HG02981 (cell line): Measurements from ENCODE around the gene PRCD.
"Not testable (repeated sequence)": the region's sequence is repeated elsewhere in the genome, so short reads cannot be mapped to it uniquely, and the experiment has no call there.

Experiments used
- ATAC-seq: cut with Tn5 transposase; IDR thresholded peaks from one replicate; pipeline ENCODE4 v1.9.1; 2021; ENCODE audit warnings: mild to moderate bottlenecking, moderate library complexity; ENCODE audit not compliant: unreplicated experiment

The PRCD gene

GRCh38 chr17:76502341-76503211 is 37.3 kb upstream of the PRCD start:
- ATAC-seq: no peak

DNA sequence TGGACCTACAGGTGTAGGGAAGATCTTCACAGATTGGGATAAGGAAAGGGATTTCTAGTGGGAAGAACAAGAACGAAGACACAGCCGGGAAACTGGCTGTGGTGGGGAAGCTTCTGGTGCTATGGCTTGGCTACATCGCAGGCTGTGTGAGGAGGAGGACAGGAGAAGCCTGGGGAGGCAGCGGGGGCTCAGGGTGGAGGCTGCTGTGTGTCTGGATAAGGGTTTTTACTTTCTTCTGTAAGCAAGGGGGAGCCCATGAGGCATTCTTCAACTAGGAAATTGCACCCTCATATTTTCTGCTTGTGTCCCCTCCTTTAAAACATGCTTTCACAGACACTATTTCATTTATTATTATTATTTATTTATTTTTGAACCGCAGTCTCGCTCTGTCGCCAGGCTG is 35.7 kb upstream of the PRCD start:
- ATAC-seq: no peak

GRCh38 chr17:76506408-76507345 is 33.2 kb upstream of the PRCD start:
- ATAC-seq: peak; percentile 46

GRCh38 chr17:76508472-76509063 is 31.3 kb upstream of the PRCD start:
- not testable (repeated sequence) for ATAC-seq

- ATAC-seq: no peak
Observed at GRCh38 chr17:76510831-76511244, 29.0 kb upstream of the PRCD start.

DNA sequence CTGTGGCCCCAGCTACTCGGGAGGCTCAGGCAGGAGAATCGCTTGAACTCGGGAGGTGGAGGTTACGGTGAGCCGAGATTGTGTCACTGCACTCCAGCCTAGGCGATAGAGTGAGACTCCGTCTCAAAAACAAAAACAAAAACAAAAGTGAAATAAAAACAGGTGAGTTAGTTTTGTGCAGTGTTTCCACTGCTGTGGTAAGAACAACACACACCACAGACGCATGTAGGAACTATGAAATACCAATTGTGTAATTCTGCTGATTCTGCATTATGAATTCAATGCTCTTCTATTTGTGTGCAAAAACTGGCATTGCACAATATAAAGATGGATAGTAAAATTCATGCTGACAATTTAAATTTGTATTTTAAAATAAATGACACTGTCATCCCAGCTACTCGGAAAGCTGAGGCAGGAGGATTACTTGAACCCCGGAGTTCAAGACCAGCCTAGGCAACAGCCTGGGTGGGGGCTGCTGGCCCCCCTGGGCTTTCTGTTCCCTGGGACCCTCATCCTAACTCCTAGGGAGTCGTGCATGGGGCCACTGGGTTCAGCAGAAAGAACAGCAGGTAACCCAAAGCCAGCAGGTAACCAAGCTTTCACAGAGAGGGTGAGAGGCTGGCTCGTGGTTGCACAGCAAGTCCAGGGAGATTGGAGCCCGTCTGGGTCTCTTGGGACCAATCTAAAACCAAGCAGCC is 28.0 kb upstream of the PRCD start:
- ATAC-seq: no peak

DNA sequence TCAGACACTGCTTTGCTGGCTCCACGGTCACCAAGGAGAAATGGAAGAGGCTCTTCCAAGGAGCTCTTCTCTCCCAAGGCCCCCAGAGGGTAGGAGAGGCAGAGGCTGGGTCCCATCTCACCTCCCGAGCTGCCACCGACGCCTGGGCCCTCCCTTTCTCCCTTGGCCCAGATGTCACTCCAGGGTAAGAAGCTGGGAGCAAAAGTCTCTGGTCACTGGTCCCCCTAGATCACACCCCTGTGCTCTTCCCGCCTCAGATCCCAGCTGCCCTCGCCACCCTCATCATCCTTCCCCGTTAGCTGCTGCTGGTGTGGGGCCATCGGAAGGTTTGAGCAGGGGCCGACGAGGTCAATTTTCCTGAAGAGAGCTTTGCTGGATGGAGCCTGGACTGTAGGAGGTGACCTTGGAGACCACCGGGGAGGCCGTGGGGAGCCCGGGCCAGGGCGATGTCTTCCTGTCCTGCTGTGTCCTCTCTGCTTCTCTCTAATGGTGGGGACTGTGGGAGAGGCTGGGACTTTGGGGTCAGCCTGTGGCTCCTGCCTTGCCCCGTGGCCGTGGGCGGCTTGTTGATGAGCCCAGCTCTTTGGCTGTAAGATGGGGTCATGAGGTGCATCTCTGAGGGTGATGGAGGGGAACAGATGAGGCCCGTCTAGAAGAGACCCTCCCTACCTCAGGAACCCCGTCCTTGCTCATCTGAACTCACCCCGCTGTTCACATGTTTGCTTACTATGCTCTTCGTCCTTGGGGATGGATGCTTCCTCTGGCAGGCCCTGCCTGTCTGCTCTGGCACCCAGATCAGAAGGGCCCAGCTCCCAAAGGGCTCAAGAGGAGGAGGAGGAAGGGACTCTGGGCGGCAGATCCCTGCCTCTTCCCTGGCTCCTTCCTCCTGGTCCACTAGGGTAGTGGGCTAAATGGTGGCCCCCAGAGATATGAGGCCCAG is 27.2 kb upstream of the PRCD start:
- ATAC-seq: no peak

GRCh38 chr17:76513306-76513692 is 26.5 kb upstream of the PRCD start:
- no peak for ATAC-seq

- not testable (repeated sequence) for ATAC-seq
Observed at GRCh38 chr17:76514355-76514754, 25.5 kb upstream of the PRCD start.

GRCh38 chr17:76515274-76515949 is 24.4 kb upstream of the PRCD start:
- ATAC-seq: peak; percentile 56

- no peak for ATAC-seq
Observed at GRCh38 chr17:76517638-76518038, 22.2 kb upstream of the PRCD start.

GRCh38 chr17:76519048-76519966 is 20.5 kb upstream of the PRCD start:
- no peak for ATAC-seq

DNA sequence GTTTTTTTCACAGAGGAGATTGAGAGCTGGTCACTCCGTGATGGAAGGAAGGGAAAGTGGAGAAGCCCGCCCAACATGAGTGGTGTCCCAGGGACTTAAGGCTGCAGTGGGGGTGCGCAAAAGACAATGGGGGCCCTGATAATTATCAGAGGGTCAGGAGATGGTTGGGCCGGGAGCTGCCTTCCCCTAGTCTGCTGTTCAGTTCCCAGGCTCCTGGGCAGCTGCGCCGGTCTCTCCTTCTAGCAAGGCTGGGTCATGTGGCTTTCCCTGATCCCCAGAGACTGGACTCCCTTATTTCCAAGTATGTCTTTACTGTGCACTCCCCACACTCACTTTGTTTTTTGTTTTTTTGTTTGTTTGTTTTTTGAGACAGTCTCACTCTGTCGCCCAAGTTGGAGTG is 18.6 kb upstream of the PRCD start:
- no peak for ATAC-seq

GRCh38 chr17:76521683-76522082 is 18.2 kb upstream of the PRCD start:
- ATAC-seq: not testable (repeated sequence)

DNA sequence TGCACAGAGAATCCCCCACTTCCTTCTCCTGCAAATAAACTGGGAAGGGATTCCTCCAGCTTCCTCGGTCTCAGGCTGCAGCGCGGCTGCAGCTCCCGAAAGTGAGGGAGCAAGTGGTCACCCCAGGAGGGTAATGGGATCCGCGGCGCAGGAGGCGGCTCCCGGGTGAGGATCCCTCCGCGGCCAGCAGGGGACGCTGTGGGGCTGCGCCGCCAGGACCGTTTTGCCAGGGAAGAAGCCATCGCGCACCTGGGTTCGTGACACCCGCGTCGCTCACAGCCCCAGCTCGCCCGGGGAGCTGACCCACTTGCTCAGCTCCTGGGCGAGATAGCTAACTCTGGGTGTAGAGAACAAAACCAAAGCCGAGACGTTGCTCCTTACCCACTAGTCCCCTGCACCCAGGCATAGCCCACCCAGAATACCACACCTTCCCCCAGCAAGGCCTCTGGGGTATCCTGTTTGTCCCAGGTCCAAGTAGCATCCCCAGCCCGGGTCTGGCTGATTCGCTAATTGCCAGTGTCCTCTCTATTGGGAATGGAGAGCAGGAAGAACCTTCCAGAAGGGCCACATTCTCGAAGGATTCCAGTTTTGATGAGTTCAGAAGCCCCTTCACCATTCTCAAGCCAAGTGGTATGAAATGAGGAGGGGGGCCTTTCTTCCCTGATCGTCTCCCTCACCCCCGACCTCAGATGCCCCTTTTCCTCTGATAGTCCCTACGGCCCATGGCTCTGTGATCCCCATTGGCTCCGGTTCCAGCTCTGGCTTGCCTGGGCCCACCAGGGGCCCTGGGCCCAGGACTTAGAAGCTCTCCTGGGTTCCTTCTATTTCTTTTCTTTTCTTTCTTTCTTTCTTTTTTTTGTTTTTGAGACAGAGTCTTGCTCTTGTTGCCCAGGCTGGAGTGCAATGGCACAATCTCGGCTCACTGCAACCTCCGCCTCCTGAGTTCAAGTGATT is 16.5 kb upstream of the PRCD start:
- ATAC-seq: no peak

DNA sequence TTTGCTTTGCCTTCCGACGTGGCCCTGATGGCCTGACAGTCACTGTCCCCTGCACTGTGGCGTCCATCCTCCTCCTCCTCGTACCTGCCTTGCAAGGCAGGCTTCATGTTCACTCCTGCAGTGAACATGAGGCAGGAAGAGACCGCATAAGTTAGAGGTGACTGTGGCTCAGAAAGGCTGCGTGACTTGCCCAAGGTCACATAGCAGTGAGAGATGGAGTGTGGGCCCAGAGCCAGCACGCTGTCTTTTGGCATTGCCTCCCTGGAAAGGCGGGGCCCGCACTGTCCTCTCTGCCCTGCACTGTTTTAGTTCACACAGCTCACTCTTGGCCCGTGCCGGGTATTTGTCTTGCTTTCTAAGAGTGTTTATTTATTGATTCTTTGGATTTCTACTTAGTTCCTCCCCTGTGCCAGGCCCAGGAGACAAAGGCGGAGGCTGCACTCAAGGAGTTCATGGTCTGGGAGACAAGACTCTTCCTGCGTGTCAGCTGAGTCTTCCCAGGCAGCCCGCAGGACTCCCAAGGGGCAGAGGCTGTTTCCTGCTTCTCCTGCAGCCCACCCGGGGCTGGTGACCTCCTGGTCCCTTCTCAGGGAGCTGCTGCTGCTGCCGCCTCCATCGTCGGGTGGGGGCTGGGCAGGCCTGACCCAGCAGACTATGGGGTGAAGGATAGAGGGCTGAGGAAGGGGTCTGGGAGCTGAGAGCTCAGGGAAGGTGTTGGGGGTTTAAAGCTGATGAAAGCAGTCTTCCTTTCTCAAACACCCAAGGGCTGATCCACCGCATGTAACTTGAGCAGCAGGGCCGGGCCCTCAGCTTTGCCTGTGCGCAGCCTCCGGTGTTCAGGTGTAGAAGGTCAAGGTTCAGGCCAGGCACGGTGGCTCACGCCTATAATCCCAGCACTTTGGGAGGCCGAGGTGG is 15.0 kb upstream of the PRCD start:
- ATAC-seq: no peak
